Keratinocyte (primary cell): ENCODE measurements around the gene PNPT1.

Experiments
- EZH2 ChIP-seq: IDR thresholded peaks from one replicate; pipeline ENCODE4 v1.6.1; 2012; ENCODE audit warnings: inconsistent platforms, mild to moderate bottlenecking, low read length, moderate library complexity
- TF ChIP-seq, protein P1 (sequence below), 3 experiments: IDR thresholded peaks in 1 of 3; conservative IDR thresholded peaks in 1 of 3; optimal IDR thresholded peaks in 1 of 3; 2 replicates in 2 of 3; 3 replicates in 1 of 3; pipeline versions ENCODE3 to v1.5.1; 2011; ENCODE audit warnings: low read length in 3 of 3, mild to moderate bottlenecking in 3 of 3, moderate library complexity in 2 of 3, control low read depth in 1 of 3, inconsistent platforms in 1 of 3; ENCODE audit not compliant: insufficient read depth in 2 of 3; ENCODE audit errors: extremely low read depth in 1 of 3

DNA sequence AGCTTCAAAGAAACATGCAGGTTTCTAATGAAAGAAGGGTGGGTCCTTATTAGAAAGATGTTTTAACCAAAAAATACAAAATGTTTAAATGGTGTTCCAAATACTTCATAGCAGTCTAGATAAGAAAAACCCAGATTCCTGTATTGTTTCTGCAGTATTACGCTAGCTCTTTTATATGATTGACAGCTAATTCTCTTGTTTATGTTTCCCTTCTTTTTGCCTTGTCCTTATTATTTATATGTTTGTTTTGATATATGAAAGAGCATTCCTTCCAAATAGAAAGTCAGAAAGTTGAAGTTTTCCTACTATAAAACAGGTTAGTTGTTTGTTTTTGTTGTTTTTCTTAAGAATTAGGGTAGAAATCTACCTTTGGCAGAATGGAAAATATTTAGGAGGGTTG, 41.1 kb upstream of the PNPT1 start:
- TF ChIP-seq, protein P1, sequence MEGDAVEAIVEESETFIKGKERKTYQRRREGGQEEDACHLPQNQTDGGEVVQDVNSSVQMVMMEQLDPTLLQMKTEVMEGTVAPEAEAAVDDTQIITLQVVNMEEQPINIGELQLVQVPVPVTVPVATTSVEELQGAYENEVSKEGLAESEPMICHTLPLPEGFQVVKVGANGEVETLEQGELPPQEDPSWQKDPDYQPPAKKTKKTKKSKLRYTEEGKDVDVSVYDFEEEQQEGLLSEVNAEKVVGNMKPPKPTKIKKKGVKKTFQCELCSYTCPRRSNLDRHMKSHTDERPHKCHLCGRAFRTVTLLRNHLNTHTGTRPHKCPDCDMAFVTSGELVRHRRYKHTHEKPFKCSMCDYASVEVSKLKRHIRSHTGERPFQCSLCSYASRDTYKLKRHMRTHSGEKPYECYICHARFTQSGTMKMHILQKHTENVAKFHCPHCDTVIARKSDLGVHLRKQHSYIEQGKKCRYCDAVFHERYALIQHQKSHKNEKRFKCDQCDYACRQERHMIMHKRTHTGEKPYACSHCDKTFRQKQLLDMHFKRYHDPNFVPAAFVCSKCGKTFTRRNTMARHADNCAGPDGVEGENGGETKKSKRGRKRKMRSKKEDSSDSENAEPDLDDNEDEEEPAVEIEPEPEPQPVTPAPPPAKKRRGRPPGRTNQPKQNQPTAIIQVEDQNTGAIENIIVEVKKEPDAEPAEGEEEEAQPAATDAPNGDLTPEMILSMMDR (optimal IDR thresholded peaks at IDR 0.05 in 1 of 3, IDR thresholded peaks at IDR 0.05 in 1 of 3, conservative IDR thresholded peaks at IDR 0.05 in 1 of 3; ENCODE audit: extremely low read depth in 1 of 3, insufficient read depth in 2 of 3, low read length in 3 of 3), result no peak
- no peak for TF ChIP-seq EZH2
